Activated CD4-positive, alpha-beta T cell treated with anti-CD3 and anti-CD28 coated beads, Interleukin-10, Interleukin-2, amounts not matched to agents 100 ng/mL and 50 ng/mL, durations not matched to agents 16 hours and 8 hours (primary cell): Measurements from ENCODE around the gene TOP2B.
A peak's percentile ranks its signal among the peaks of the same experiment; 100 is the strongest.

Experiments used
- DNase-seq: peaks from one replicate; pipeline ENCODE4 v3.0.0-alpha.2; 2020

TOP2B gene

DNA sequence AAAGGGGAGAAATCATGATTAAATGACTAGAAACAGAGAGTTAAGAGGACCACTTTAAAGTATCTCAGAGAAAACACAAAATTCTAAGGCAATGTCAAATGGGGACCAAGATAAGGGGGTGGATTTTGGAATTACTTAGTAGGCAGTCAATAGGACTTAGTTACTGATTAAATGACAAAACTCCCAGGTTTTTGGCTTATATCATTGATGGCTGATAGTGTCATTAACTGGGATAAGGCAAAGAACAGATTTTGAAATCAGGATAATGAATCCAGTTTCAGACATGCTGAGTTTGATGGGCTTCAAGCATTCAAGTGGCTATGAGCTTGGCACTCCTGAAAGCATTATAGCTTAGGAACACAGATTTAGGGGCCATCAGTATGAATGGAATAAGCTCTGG, 53.9 kb downstream of the TOP2B start:
- DNase-seq, result no peak

DNA sequence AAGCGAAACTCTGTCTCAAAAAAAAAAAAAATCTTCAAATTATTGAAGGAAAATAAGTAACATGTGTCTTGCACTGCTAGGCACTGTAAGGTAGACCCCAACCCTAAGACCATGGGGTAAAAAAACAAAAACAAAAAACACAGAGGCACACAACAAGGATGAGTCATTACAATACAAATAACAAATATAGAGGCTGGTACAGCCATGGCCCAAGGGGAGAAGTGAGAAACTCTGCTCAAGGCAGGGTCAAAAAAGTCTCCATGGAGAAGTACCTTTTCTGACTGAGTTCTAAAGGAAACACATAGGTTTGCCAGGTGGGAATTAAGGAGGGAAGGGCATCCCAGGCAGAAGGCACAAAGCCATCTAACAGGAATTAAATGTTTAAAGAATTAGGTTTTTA, 54.5 kb downstream of the TOP2B start:
- DNase-seq, result no peak

- DNase-seq, result peak; percentile 26
These were observed 60.5 kb downstream of the TOP2B start for GRCh38 chr3:25604107-25604805.

DNA sequence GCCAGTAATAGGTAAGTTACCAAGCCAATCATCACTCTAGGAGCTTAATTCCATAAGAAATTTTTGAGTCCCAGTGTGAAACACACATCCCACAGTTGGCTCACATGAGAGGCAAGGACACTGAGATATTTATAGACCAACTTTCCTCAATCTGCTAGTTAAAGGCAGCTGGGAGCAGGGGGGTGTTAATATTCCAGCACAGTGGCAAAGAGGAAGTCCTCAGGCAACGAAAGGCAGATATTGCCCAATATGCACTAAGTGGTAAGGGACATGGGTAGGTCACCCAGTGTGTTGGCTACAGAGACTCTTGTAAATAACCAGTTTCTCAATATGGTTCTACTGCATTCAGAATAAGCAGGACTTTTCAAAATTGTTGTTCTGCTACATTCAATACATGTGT, 61.0 kb downstream of the TOP2B start:
- DNase-seq, result no peak

- DNase-seq, result no peak
These were observed 67.1 kb downstream of the TOP2B start for GRCh38 chr3:25597535-25598101.

- DNase-seq, result peak; percentile 27
These were observed 70.7 kb downstream of the TOP2B start for GRCh38 chr3:25594007-25594502.

DNA sequence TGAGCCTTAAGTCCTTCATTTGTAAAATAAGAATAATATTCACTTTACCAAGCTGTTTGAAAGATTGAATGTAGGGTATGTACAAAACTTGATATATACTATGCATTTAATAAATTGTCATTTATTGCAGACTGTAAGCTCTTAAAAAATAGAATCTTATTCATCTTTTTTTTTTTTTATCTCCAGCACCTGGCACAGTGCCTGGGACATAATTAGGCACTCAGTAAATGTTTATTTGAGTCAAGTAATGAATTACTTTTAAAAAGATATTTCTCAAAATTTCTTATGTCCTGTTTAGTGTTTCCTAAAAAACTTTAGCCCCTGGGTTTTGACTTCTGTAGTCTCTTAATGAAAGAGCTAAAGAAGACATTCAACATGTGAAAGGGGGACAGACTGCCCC, 71.7 kb downstream of the TOP2B start:
- DNase-seq, result no peak

DNA sequence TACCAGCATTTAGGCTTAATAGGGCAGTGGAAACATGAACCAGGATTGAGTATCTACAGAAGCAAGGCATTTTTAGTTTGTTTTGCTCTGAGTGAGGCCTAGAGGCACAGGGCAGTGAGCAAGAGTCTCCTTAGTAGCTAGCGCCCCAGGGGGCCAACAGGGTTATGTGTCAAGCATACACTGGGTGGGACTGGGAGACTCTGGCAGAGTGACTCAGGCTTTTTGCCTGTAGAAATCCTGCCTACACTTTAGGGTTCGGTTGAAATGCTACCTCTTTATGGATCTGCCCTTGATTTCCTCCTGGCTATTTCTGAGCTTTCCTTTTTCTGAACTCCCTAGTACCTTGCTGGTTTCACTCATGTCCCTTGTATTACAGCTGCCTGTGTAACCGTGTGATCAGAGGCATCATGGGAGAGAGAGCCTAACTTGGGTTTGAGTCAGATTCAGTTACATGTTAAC, 72.2 kb downstream of the TOP2B start:
- no peak for DNase-seq

- no peak for DNase-seq
These were observed 74.9 kb downstream of the TOP2B start for GRCh38 chr3:25589783-25590258.

DNA sequence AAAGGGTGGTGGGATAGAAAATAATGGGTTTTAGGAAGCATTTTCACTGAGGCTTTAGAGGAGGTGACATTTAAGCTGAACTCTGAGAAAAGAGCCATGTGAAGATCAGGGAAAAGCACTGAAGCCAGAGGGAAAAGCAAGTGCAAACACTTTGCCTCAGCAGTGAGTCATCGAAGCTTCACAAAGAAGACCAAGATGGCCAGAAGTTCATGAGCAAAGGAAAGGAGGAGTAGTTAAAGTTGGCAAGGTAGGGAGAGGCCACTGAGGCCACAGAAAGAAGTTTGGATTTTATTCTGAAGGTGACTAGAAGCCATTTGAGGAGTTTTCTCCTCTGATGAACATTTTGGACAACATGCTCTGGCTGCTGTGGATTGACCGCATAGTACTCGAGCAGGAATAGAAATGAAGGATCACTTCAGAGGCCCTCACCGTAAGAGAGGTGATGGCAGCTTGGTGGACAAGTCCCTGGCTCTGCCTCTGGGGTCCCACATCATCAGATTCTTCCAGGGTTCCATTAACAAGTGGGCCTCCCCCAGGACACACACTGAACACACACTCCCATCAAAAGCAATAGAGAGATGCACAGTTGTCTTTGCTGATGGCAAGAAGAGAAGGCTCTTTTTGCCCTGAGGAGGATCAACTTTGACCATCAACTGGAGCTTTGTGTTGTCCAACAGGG, 75.5 kb downstream of the TOP2B start:
- no peak for DNase-seq

- DNase-seq, result no peak
These were observed 76.1 kb downstream of the TOP2B start for GRCh38 chr3:25588441-25589103.

DNA sequence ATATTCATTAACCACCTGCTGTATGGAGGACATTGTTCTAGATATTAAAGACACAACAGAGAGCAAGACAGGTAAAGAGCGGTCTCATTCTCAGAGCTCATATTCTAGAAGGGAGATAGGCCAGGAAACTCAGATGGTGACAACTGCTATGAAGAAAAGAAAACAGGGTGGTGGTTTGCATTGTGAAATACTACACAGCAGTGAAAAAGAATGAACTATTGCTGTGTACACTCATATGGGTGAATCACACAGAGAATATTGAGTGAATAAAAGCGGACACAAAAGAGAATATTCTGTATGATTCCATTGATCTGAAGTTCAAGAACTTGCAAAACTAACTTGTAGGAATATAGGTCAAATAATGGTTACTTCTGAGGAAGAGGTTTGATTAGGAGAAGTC, 76.7 kb downstream of the TOP2B start:
- no peak for DNase-seq

GRCh38 chr3:25587526-25587925, 77.2 kb downstream of the TOP2B start:
- no peak for DNase-seq

DNA sequence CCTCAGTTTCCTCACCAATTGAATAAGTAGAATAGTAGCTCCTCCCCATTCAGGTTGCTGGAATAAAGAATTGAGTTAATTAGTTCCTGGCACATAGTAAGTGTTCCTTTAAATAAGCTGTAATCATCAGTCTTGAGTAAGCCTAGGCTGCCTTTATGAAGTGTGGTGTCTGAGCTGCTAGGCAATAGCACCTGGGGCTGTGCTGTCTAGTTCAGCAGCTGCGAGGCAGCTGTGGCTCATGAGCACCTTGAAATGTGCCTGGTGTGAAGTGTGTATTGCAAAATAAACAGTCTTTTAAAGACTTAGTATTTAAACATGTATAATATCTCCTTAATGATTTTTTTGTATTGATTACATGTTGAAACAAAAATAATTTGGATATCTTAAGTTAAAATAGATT, 77.6 kb downstream of the TOP2B start:
- no peak for DNase-seq

DNA sequence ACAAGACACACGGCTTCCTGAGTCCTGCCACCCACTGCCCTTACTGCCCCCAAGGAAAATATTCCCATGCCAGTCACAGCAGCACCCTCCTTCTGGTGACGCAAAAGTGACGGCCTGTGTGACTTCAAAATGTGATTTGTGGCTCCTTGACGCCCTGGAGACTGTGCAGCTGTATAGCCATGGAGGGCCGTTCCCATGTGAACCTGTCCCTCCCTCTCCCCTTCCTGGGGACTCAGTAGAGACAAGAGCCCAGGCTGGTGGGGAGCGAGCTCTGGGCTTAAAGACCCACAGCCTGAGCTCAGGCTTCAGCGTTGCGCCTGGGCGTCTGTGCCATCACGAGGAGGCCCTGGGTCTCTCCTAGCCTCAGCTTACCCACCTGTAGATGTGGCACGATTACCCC, 78.2 kb downstream of the TOP2B start:
- DNase-seq, result no peak

DNA sequence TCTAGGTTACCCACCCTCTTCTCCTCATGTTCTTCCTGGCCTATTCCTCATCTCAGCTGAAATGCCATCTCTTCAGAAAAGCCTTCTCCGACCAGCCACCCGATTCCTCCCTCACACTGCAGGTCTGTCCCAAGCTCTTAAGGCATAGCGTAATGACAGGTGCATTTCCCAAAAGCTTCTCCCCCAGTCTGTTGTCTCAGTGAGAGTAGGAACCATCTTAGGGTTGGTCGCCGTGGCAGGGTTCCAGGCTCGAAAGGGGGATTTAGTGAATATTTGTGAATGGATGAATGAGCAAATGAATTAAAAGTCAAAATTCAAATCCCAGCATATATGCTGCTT, 78.6 kb downstream of the TOP2B start:
- DNase-seq, result no peak

- no peak for DNase-seq
These were observed 79.1 kb downstream of the TOP2B start for GRCh38 chr3:25585361-25586166.

DNA sequence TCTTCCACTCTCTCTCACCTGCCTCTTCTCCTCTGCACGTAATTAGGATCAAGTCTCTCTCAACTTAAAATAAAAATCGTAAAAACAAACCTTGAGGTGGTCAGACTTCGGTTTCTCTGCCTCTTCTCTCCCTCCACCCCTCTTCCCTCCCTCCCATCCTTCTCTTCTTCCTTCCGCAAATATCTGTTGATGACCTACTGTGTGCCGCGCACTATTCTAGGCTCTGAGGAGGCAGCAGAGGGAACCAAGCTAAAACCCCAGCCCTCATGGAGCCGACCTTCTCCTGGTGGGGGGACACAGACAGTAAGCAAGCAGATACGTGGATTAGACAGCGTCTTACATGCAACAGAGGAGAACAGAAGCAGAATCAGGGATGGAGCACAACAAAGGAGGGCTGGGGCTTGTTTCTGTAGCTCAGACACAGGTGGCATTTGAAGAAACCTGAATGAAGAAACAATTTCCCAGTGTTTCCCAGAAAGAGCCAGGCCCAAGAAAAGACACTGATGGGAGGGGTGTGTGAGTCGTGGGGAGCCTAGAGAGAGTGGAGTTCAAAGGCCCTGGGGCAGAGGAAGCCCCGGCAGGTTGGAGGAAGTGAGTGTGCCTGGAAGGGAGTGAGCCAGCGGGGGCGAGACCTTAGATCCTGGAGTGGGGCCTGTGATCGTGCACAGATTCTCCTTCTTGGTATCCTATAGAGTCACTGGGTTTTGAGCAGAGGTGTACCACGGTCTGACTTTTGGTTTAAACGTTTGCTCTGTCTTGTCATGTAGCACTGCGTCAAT, 80.5 kb downstream of the TOP2B start:
- DNase-seq, result no peak

GRCh38 chr3:25583343-25583742, 81.4 kb downstream of the TOP2B start:
- DNase-seq, result no peak

DNA sequence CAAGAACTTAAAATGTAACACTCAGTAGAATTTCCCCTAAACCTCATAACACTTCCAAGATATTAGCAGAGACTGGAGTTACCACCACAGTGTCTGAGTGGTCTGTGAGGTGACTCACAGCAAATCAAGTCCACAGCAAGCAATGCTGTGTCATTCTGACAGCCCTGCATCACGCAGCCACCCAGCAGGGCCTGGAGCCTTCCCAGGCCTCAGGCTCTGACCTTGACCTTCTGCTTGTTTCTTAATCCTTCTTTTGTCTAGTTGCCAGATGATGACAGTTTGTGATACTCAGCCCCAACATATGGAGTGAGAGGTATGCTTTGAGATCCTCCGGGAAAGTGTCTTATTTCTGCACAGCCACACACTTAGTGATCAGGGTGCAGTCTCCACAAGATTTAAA, 82.5 kb downstream of the TOP2B start:
- DNase-seq, result peak; percentile 6

DNA sequence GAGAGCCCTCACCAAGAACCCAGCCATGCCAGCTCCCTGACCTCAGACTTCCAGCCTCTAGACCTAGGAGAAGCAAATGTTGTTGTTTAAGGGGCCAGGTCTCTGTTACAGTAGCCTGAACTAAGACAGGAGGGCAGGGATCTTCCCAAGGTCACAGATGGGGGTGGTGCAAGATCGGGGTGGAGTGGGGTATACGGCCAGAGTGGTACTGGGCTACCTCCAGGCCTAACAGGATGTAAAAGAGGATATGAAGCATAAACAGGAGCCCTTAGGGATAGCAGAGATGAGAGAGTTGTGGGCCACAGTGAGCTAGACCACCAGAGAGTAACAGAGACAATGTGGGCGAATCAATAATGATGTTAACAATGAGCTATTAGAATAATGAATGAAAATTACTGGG, 82.9 kb downstream of the TOP2B start:
- no peak for DNase-seq

DNA sequence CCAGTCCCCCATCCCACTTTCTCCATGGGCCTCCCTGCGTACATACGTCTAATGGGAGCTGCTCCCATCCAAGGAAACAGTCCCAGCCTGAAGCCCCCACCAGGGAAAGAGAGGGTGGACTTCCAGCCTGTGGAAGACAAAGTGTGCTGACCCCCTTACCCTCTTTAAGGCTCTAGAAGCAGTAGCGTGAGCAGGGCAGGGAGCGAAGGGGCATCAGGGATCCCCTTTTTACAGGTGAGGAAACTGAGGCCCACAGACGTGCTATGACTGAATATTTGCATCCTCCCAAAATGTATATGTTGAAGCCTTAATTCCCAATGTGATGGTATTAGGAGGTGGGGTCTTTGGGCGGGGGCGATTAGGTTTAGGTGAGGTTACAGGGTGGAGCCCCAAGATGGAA, 83.4 kb downstream of the TOP2B start:
- no peak for DNase-seq
